BLaER1 treated with 17β-estradiol and CSF1 and Interleukin-3, amounts not matched to agents 10 nM and 100 nM (cell line): ENCODE results near the gene MYL2.

ENCODE experiments used
- H3K27ac ChIP-seq, 11 experiments: shearing (Covaris generic); formaldehyde crosslinking; 2 replicates each; pipeline ENCODE4 v1.8.1; 2022
- H3K27me3 ChIP-seq, 11 experiments: shearing (Covaris generic); formaldehyde crosslinking; 2 replicates each; pipeline ENCODE4 v1.8.1; 2022
- H3K36me3 ChIP-seq, 11 experiments: shearing (Covaris generic); formaldehyde crosslinking; 2 replicates each; pipeline ENCODE4 v1.8.1; 2022
- H3K4me1 ChIP-seq, 10 experiments: shearing (Covaris generic); formaldehyde crosslinking; 2 replicates each; pipeline ENCODE4 v1.8.1; 2022
- H3K4me2 ChIP-seq, 11 experiments: shearing (Covaris generic); formaldehyde crosslinking; 2 replicates each; pipeline ENCODE4 v1.8.1; 2022
- H3K4me3 ChIP-seq, 10 experiments: shearing (Covaris generic); formaldehyde crosslinking; 2 replicates each; pipeline ENCODE4 v1.8.1; 2022
- H3K9ac ChIP-seq, 11 experiments: shearing (Covaris generic); formaldehyde crosslinking; 2 replicates each; pipeline ENCODE4 v1.8.1; 2022
- H3K9me3 ChIP-seq, 11 experiments: shearing (Covaris generic); formaldehyde crosslinking; replicated peaks in 1 of 11; 2 replicates each; pipeline ENCODE4 v1.8.1; 2022
- H4K20me1 ChIP-seq, 11 experiments: shearing (Covaris generic); formaldehyde crosslinking; 2 replicates each; pipeline ENCODE4 v1.8.1; 2022
- Cebpa-rat ChIP-seq, 11 experiments: shearing (Covaris generic); IDR thresholded peaks; 2 replicates each; pipeline ENCODE4 v1.8.1; 2022

Gene MYL2

GRCh38 chr12:110889361-110889760 lies 31.0 kb downstream of the MYL2 start:
- Histone ChIP-seq H3K27me3 (no peaks in the 10 kb centered on the region), H4K20me1 (no peaks in the 10 kb centered on the region), H3K27ac (no peak overlapping the region), H3K4me1 (peaks cover 0 to 35% (median 29%) of the 10 kb centered on the region in 10 experiments; a peak in 16 of 20 replicates), H3K4me3 (no peak overlapping the region), H3K9me3 (no peaks in the 10 kb centered on the region), H3K36me3 (no peaks in the 10 kb centered on the region), H3K4me2 (no peak overlapping the region), H3K9ac (no peak overlapping the region)
- no peak for TF ChIP-seq Cebpa-rat (IDR thresholded peaks at IDR 0.05)

- peak overlapping the region in 4 of 11 experiments; percentile 76 to 81 (median 78); a peak in 7 of 22 replicates for H3K9ac ChIP-seq
- no peaks in the 10 kb centered on the region for H3K36me3 ChIP-seq
- TF ChIP-seq Cebpa-rat (IDR thresholded peaks at IDR 0.05): no peak
- no peaks in the 10 kb centered on the region for H3K9me3 ChIP-seq
- no peaks in the 10 kb centered on the region for H4K20me1 ChIP-seq
- H3K27ac ChIP-seq: peak overlapping the region in 2 of 11 experiments; percentile 43 to 66; a peak in 2 of 22 replicates
- H3K4me3 ChIP-seq: peak overlapping the region in 1 of 10 experiments; percentile 52; a peak in 3 of 20 replicates
- peak overlapping the region in 10 of 11 experiments; percentile 43 to 81 (median 70); a peak in 19 of 22 replicates for H3K4me2 ChIP-seq
- no peaks in the 10 kb centered on the region for H3K27me3 ChIP-seq
- peaks cover 0 to 37% (median 24%) of the 10 kb centered on the region in 10 experiments; a peak in 15 of 20 replicates for H3K4me1 ChIP-seq
Observed at GRCh38 chr12:110888256-110888991, 32.0 kb downstream of the MYL2 start.

GRCh38 chr12:110885152-110885840 lies 35.1 kb downstream of the MYL2 start:
- H3K27me3 ChIP-seq: no peaks in the 10 kb centered on the region
- peaks cover 0 to 22% (median 14%) of the 10 kb centered on the region in 10 experiments; a peak in 14 of 20 replicates for H3K4me1 ChIP-seq
- H3K27ac ChIP-seq: no peak overlapping the region
- H3K4me2 ChIP-seq: no peak overlapping the region
- no peak overlapping the region for H3K9ac ChIP-seq
- H3K4me3 ChIP-seq: no peak overlapping the region
- no peaks in the 10 kb centered on the region for H3K9me3 ChIP-seq
- no peaks in the 10 kb centered on the region for H3K36me3 ChIP-seq
- TF ChIP-seq Cebpa-rat (IDR thresholded peaks at IDR 0.05): no peak
- H4K20me1 ChIP-seq: no peaks in the 10 kb centered on the region

DNA sequence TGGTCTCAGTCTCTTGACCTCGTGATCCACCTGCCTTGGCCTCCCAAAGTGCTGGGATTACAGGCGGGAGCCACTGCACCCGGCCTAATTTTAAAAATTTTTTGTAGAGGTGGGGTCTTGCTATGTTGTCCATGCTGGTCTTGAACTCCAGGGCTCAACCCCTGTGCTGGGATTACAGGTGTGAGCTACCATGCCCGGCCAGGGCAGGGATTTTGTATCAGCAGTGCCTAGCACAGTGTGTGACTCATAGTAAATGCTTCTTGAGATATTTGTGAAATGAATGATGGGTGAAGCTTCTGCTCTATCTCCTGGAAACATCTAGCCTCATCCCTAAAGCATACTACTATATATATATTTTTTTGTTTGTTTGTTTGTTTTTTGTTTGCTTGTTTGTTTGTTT lies 37.1 kb downstream of the MYL2 start:
- no peaks in the 10 kb centered on the region for H3K27me3 ChIP-seq
- H3K9ac ChIP-seq: no peak overlapping the region
- H3K36me3 ChIP-seq: no peaks in the 10 kb centered on the region
- H3K4me1 ChIP-seq: peaks cover 0 to 16% (median 9%) of the 10 kb centered on the region in 10 experiments; a peak in 14 of 20 replicates
- no peak overlapping the region for H3K4me3 ChIP-seq
- no peak for TF ChIP-seq Cebpa-rat (IDR thresholded peaks at IDR 0.05)
- H3K27ac ChIP-seq: no peak overlapping the region
- 0 out of 22 replicates have a peak, but pooled peaks cover 0 to 4% (median 0%) of the 10 kb centered on the region in 11 experiments for H3K9me3 ChIP-seq
- H4K20me1 ChIP-seq: no peaks in the 10 kb centered on the region
- 0 out of 22 replicates have a peak overlapping the region, but pooled peaks of 1 of the 11 experiments have one; percentile 3 for H3K4me2 ChIP-seq

- Histone ChIP-seq H3K4me2 (no peak overlapping the region), H3K27me3 (no peaks in the 10 kb centered on the region), H3K4me1 (peaks cover 0 to 9% (median 3%) of the 10 kb centered on the region in 10 experiments; a peak in 6 of 20 replicates), H4K20me1 (no peaks in the 10 kb centered on the region), H3K36me3 (no peaks in the 10 kb centered on the region), H3K9me3 (0 out of 22 replicates have a peak, but pooled peaks cover 0 to 4% (median 0%) of the 10 kb centered on the region in 11 experiments), H3K27ac (no peak overlapping the region), H3K4me3 (no peak overlapping the region), H3K9ac (no peak overlapping the region)
- no peak for TF ChIP-seq Cebpa-rat (IDR thresholded peaks at IDR 0.05)
Observed at GRCh38 chr12:110880651-110881050, 39.7 kb downstream of the MYL2 start.

GRCh38 chr12:110874781-110875180 lies 45.6 kb downstream of the MYL2 start:
- Histone ChIP-seq H3K4me3 (no peak overlapping the region), H3K9ac (no peak overlapping the region), H4K20me1 (no peaks in the 10 kb centered on the region), H3K27ac (no peak overlapping the region), H3K4me2 (no peak overlapping the region), H3K27me3 (no peaks in the 10 kb centered on the region), H3K4me1 (peaks cover 0 to 6% (median 4%) of the 10 kb centered on the region in 10 experiments; a peak in 8 of 20 replicates), H3K36me3 (no peaks in the 10 kb centered on the region), H3K9me3 (peaks cover 0 to 11% (median 6%) of the 10 kb centered on the region in 11 experiments; a peak in 9 of 22 replicates)
- TF ChIP-seq Cebpa-rat (IDR thresholded peaks at IDR 0.05): no peak

DNA sequence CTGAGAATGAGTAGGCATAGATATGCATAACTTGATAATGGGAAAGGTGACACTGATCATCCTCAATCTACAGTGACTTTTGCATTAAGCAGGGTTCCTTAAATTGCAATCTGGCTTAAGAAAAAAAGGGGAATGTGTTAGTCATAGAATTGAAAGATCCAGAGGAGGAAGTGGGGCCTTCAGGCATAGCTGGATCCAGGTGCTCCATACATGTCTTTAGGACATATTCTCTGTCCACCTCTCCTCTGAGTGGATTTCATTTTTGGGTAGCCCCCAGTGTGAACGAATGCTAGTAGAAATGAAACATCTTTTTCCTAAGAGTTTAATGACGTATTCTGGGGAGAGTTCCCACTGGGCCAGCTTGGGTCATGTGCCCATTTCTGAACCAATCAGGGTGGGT lies 46.0 kb downstream of the MYL2 start:
- no peaks in the 10 kb centered on the region for H4K20me1 ChIP-seq
- H3K36me3 ChIP-seq: no peaks in the 10 kb centered on the region
- H3K27me3 ChIP-seq: no peaks in the 10 kb centered on the region
- H3K9ac ChIP-seq: no peak overlapping the region
- no peak for TF ChIP-seq Cebpa-rat (IDR thresholded peaks at IDR 0.05)
- no peak overlapping the region for H3K27ac ChIP-seq
- peaks cover 0 to 7% (median 5%) of the 10 kb centered on the region in 10 experiments; a peak in 13 of 20 replicates for H3K4me1 ChIP-seq
- peaks cover 0 to 15% (median 6%) of the 10 kb centered on the region in 11 experiments; a peak in 12 of 22 replicates for H3K9me3 ChIP-seq
- H3K4me3 ChIP-seq: no peak overlapping the region
- H3K4me2 ChIP-seq: no peak overlapping the region

DNA sequence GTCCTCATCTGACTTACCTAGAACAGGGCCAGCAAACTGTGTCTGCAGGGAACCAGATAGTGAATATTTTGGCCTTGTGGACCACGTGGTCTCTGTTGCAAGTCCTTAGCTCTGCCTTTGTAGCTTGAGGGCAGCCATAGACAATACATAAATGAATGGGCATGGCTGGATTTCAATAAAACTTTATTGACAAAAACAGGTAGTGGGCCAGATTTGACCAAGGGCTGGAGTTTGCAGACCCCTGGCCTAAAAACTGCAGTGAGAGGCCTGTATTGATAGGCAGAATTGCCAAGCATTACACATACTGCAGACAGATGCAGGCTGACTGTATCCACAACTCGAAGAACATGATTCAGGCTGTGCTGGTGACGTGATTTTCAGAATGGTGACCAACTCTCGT lies 48.3 kb downstream of the MYL2 start:
- H3K4me2 ChIP-seq: no peak overlapping the region
- no peaks in the 10 kb centered on the region for H4K20me1 ChIP-seq
- H3K27me3 ChIP-seq: no peaks in the 10 kb centered on the region
- no peak for TF ChIP-seq Cebpa-rat (IDR thresholded peaks at IDR 0.05)
- H3K27ac ChIP-seq: no peak overlapping the region
- H3K4me1 ChIP-seq: peaks cover 0 to 14% (median 9%) of the 10 kb centered on the region in 10 experiments; a peak in 13 of 20 replicates
- no peak overlapping the region for H3K9ac ChIP-seq
- H3K36me3 ChIP-seq: no peaks in the 10 kb centered on the region
- peaks cover 0 to 21% (median 6%) of the 10 kb centered on the region in 11 experiments; a peak in 12 of 22 replicates for H3K9me3 ChIP-seq
- H3K4me3 ChIP-seq: no peak overlapping the region

GRCh38 chr12:110869803-110870202 lies 50.6 kb downstream of the MYL2 start:
- Histone ChIP-seq H3K27ac (peak overlapping the region in 4 of 11 experiments; percentile 61 to 74 (median 68); a peak in 9 of 22 replicates), H4K20me1 (no peaks in the 10 kb centered on the region), H3K4me2 (peak overlapping the region in 3 of 11 experiments; percentile 36 to 79 (median 69); a peak in 3 of 22 replicates), H3K4me3 (no peak overlapping the region), H3K9me3 (peaks cover 0 to 21% (median 6%) of the 10 kb centered on the region in 11 experiments; a peak in 13 of 22 replicates), H3K9ac (no peak overlapping the region), H3K36me3 (no peaks in the 10 kb centered on the region), H3K4me1 (peaks cover 0 to 24% (median 9%) of the 10 kb centered on the region in 10 experiments; a peak in 13 of 20 replicates), H3K27me3 (no peaks in the 10 kb centered on the region)
- no peak for TF ChIP-seq Cebpa-rat (IDR thresholded peaks at IDR 0.05)
